Lower lobe of right lung (tissue), 2 donors: Measurements from ENCODE around the gene SLC25A26. TPM values are rescaled to one million over a fixed set of nuclear protein-coding genes. Genes with fewer than 3 reads are reported as not detected.
"Not testable (repeated sequence)": the region's sequence is repeated elsewhere in the genome, so short reads cannot be mapped to it uniquely, and the experiment has no call there.

Experiments used
- ATAC-seq, 2 donors: fragments of 200-7000 bp; cut with Tn5 transposase; one replicate each; pipeline ENCODE4 v1.9.1; 2020 to 2022; ENCODE audit warnings: mild to moderate bottlenecking in 2 of 2, moderate library complexity in 2 of 2
- DNase-seq: peaks from one replicate; pipeline ENCODE4 v3.0.0-alpha.2; 2020
- H3K27ac ChIP-seq: fragments of 200-600 bp; one replicate; pipeline ENCODE4 v1.8.0; 2022
- H3K27me3 ChIP-seq: fragments of 200-600 bp; one replicate; pipeline ENCODE4 v1.8.0; 2022; ENCODE audit warnings: low read depth
- H3K36me3 ChIP-seq: fragments of 200-600 bp; one replicate; pipeline ENCODE4 v1.8.0; 2022; ENCODE audit warnings: mild to moderate bottlenecking
- H3K4me1 ChIP-seq: fragments of 200-600 bp; one replicate; pipeline ENCODE4 v1.8.0; 2022
- H3K4me3 ChIP-seq: fragments of 200-600 bp; one replicate; pipeline ENCODE4 v1.8.0; 2022; ENCODE audit warnings: mild to moderate bottlenecking
- H3K9me3 ChIP-seq: fragments of 200-600 bp; one replicate; pipeline ENCODE4 v1.8.0; 2022
- intact Hi-C: fragments of 100-400 bp; cut with DNase I; formaldehyde crosslinking; loops from one replicate; pipeline ENCODE4 v1.11.0; 2022
- total RNA-seq: library from RNA; stranded (reverse); fragmentation: NEBNext Ultra II Directional; extraction: Animal tissue kit (Norgen Biotek cat#: 25700); gene quantifications from one replicate; pipeline ENCODE4 v1.2.1, GENCODE V29; 2021
- TF ChIP-seq, protein P1 (sequence below): fragments of 200-600 bp; IDR thresholded peaks from one replicate; pipeline ENCODE4 v1.8.0; 2022; ENCODE audit warnings: antibody characterized with exemption, mild to moderate bottlenecking
- donor health status: DM: no; HTN: yes; CAD: no; lungs with severe emphysema.

The SLC25A26 gene
- total RNA-seq, 1 donor from 2014 or later, result 18.8 TPM

- Histone ChIP-seq H3K36me3 (peaks cover 4% of the 10 kb centered on the region), H3K27me3 (no peaks in the 10 kb centered on the region), H3K27ac (peak overlapping the region; percentile 81), H3K4me3 (peak overlapping the region; percentile 76), H3K9me3 (no peaks in the 10 kb centered on the region), H3K4me1 (peaks cover 6% of the 10 kb centered on the region)
- no peak for DNase-seq
- intact Hi-C loops, result no loop called here
- ATAC-seq, result no peak
- TF ChIP-seq, protein P1, sequence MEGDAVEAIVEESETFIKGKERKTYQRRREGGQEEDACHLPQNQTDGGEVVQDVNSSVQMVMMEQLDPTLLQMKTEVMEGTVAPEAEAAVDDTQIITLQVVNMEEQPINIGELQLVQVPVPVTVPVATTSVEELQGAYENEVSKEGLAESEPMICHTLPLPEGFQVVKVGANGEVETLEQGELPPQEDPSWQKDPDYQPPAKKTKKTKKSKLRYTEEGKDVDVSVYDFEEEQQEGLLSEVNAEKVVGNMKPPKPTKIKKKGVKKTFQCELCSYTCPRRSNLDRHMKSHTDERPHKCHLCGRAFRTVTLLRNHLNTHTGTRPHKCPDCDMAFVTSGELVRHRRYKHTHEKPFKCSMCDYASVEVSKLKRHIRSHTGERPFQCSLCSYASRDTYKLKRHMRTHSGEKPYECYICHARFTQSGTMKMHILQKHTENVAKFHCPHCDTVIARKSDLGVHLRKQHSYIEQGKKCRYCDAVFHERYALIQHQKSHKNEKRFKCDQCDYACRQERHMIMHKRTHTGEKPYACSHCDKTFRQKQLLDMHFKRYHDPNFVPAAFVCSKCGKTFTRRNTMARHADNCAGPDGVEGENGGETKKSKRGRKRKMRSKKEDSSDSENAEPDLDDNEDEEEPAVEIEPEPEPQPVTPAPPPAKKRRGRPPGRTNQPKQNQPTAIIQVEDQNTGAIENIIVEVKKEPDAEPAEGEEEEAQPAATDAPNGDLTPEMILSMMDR, result no peak
Observed at GRCh38 chr3:66220066-66220465, 735 bp upstream of the SLC25A26 start.

DNA sequence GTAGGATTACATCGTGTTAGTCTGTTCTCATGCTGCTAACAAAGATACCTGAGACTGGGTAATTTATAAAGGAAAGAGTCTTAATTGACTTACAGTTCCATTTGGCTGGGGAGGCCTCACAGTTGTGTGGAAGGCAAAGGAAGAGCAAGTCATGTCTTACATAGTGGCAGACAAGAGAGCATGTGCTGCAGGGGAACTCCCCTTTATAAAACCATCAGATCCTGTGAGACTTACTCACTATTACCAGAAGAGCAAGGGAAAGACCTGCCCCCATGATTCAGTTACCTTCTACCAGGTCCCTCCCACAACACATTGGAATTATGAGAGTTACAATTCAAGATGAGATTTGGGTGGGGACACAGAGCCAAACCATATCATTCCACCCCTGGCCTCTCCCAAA lies 3.4 kb downstream of the SLC25A26 start:
- Histone ChIP-seq H3K27ac (no peak overlapping the region), H3K9me3 (no peaks in the 10 kb centered on the region), H3K27me3 (no peaks in the 10 kb centered on the region), H3K4me3 (no peak overlapping the region), H3K4me1 (peaks cover 13% of the 10 kb centered on the region), H3K36me3 (peaks cover 4% of the 10 kb centered on the region)
- ATAC-seq, result no peak
- intact Hi-C loops, result no loop called here
- TF ChIP-seq, protein P1, result no peak
- DNase-seq, result no peak

DNA sequence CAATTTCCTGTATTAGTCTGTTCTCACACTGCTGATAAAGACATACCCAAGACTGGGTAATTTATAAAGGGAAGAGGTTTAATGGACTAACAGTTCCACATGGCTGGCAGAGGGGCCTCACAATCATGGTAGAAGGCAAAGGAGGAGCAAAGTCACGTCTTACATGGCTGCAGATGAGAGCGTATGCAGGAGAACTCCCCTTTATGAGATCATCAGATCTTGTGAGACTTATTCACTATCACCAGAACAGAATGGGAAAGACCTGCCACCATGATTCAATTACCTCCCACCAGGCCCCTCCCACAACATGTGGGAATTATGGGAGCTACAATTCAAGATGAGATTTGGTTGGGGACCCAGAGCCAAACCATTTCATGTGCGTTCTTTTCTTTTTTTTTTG lies 5.3 kb downstream of the SLC25A26 start:
- not testable (repeated sequence) for H3K27me3 ChIP-seq, ATAC-seq

GRCh38 chr3:66227051-66227450 lies 6.2 kb downstream of the SLC25A26 start:
- Histone ChIP-seq H3K4me3 (no peak overlapping the region), H3K36me3 (peaks cover 4% of the 10 kb centered on the region), H3K4me1 (peaks cover 8% of the 10 kb centered on the region), H3K27me3 (no peaks in the 10 kb centered on the region), H3K27ac (no peak overlapping the region), H3K9me3 (no peaks in the 10 kb centered on the region)
- TF ChIP-seq, protein P1, result no peak
- ATAC-seq (no peak), DNase-seq (no peak)
- intact Hi-C loops, result no loop called here

More for the DNA sequence above, 5.3 kb downstream of the SLC25A26 start:
- H3K4me1 ChIP-seq, result peaks cover 13% of the 10 kb centered on the region
- intact Hi-C loops, DNase-seq, H3K36me3 ChIP-seq, H3K4me3 ChIP-seq, H3K27ac ChIP-seq, H3K9me3 ChIP-seq: not testable (repeated sequence)

DNA sequence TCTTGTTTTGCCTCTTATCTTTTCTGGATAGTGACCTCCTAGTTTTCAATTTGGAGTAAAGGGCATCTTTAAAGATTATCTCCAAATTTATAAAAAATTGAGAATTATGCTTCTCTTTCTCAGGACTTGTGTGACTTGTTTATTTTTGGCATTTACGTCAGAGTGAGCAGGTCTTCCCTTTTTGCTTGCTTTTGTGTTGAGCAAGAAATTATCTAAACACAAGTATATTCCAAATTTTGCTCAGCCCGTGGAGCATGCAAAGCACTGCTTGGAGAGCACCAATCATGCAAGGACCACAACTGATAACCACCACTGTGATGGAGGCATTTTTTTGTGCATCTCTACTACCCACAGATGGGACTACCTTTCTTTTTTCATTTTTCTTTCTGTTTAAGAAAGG lies 7.1 kb downstream of the SLC25A26 start:
- peaks cover 1% of the 10 kb centered on the region for H3K36me3 ChIP-seq
- no peak overlapping the region for H3K4me3 ChIP-seq
- no peak for ATAC-seq
- H3K4me1 ChIP-seq, result peaks cover 8% of the 10 kb centered on the region
- H3K27me3 ChIP-seq, result no peaks in the 10 kb centered on the region
- H3K9me3 ChIP-seq, result no peaks in the 10 kb centered on the region
- H3K27ac ChIP-seq, result no peak overlapping the region
- DNase-seq, result no peak
- TF ChIP-seq, protein P1, result no peak
- intact Hi-C loops, result no loop called here

- no peak overlapping the region for H3K4me3 ChIP-seq
- TF ChIP-seq, protein P1, result no peak
- ATAC-seq, result no peak
- H3K36me3 ChIP-seq, result no peaks in the 10 kb centered on the region
- intact Hi-C loops, result no loop called here
- no peak overlapping the region for H3K27ac ChIP-seq
- H3K4me1 ChIP-seq, result peaks cover 8% of the 10 kb centered on the region
- no peak for DNase-seq
- H3K27me3 ChIP-seq, result no peaks in the 10 kb centered on the region
- H3K9me3 ChIP-seq, result no peaks in the 10 kb centered on the region
Observed at GRCh38 chr3:66228707-66229106, 7.9 kb downstream of the SLC25A26 start.
